K562 (cell line): ENCODE measurements around the gene MCFD2. TPM values are rescaled to one million over a fixed set of nuclear protein-coding genes. Genes with fewer than 3 reads are reported as not detected.

ENCODE experiments used
- CAMTA2 ChIP-seq: fragments of 250-450 bp; sonication (Bioruptor Pico); conservative IDR thresholded peaks from 2 replicates; pipeline ENCODE4 v1.5.1; 2022
- CEBPG ChIP-seq, 3 experiments: fragments of 200-800 bp in 1 of 3; sonication (Bioruptor generic) in 1 of 3; sonication (generic) in 1 of 3; formaldehyde crosslinking in 1 of 3; IDR thresholded peaks in 2 of 3; conservative IDR thresholded peaks in 1 of 3; 2 replicates each; pipeline versions ENCODE4 v1.6.1 to v1.8.0; 2016 to 2022; ENCODE audit warnings: missing compliant biosample characterization in 2 of 3, missing genetic modification characterization in 2 of 3, mild to moderate bottlenecking in 1 of 3, missing genetic modification reagents in 1 of 3
- ESRRB ChIP-seq: fragments of 250-450 bp; sonication (Bioruptor Pico); IDR thresholded peaks from 2 replicates; pipeline ENCODE4 v1.5.0; 2020; ENCODE audit warnings: mild to moderate bottlenecking, moderate library complexity, borderline replicate concordance
- EZH2 ChIP-seq: IDR thresholded peaks from 2 replicates; pipeline ENCODE4 v1.6.1; 2012; ENCODE audit warnings: low read depth, mild to moderate bottlenecking, inconsistent platforms, low read length, borderline replicate concordance
- HMGN3 ChIP-seq: IDR thresholded peaks from 2 replicates; pipeline ENCODE4 v1.6.1; 2011; ENCODE audit warnings: borderline replicate concordance, low read depth, mild to moderate bottlenecking, mixed read lengths, low read length; ENCODE audit not compliant: insufficient read length; ENCODE audit errors: extremely low read depth
- HSF4 ChIP-seq: fragments of 250-450 bp; sonication (Bioruptor Pico); IDR thresholded peaks from 2 replicates; pipeline ENCODE4 v2.1.2; 2022; ENCODE audit warnings: mild to moderate bottlenecking, moderate library complexity, borderline replicate concordance
- KDM2B ChIP-seq: fragments of 250-450 bp; sonication (Bioruptor Pico); IDR thresholded peaks from 2 replicates; pipeline ENCODE4 v1.8.0; 2021; ENCODE audit warnings: mild to moderate bottlenecking, moderate library complexity
- PHF8 ChIP-seq: fragments of 200-600 bp; sonication (generic); IDR thresholded peaks from 2 replicates; pipeline ENCODE4 v1.6.1; 2012; ENCODE audit warnings: mixed run types, mild to moderate bottlenecking, inconsistent platforms, low read length, moderate library complexity, borderline replicate concordance
- PRMT5 ChIP-seq: sonication (generic); formaldehyde crosslinking; IDR thresholded peaks from 2 replicates; pipeline ENCODE4 v1.5.0; 2020; ENCODE audit warnings: missing genetic modification reagents
- RBFOX2 ChIP-seq: fragments of 200-400 bp; formaldehyde crosslinking; IDR thresholded peaks from 2 replicates; pipeline ENCODE4 v1.6.1; 2017; ENCODE audit warnings: low read depth, mild to moderate bottlenecking, low read length, moderate library complexity
- RERE ChIP-seq: sonication (generic); formaldehyde crosslinking; IDR thresholded peaks from 2 replicates; pipeline ENCODE4 v1.8.0; 2023; ENCODE audit warnings: missing genetic modification reagents, mild to moderate bottlenecking, borderline replicate concordance
- RFX7 ChIP-seq: fragments of 250-450 bp; sonication (Bioruptor Pico); IDR thresholded peaks from 2 replicates; pipeline ENCODE4 v1.5.1; 2021; ENCODE audit warnings: mild to moderate bottlenecking
- U2AF1 ChIP-seq: fragments of 200-400 bp; formaldehyde crosslinking; optimal IDR thresholded peaks from 2 replicates; pipeline ENCODE3; 2017; ENCODE audit warnings: mild to moderate bottlenecking, low read depth, low read length, moderate library complexity
- XRCC3 ChIP-seq: fragments of 450-650 bp; IDR thresholded peaks from 2 replicates; pipeline ENCODE4 v1.6.1; 2017; ENCODE audit warnings: mild to moderate bottlenecking, moderate library complexity
- XRCC5 ChIP-seq: fragments of 200-400 bp; formaldehyde crosslinking; IDR thresholded peaks from 2 replicates; pipeline ENCODE4 v1.6.1; 2017; ENCODE audit warnings: low read depth, mild to moderate bottlenecking, low read length
- ZNF644 ChIP-seq: fragments of 200-800 bp; sonication (Bioruptor generic); IDR thresholded peaks from 2 replicates; pipeline ENCODE4 v1.6.1; 2016; ENCODE audit warnings: low read depth, missing genetic modification characterization, missing compliant biosample characterization
- polyA plus RNA-seq, 8 experiments: library from polyadenylated mRNA; depleted of rRNA in 4 of 8; stranded (reverse) in 5 of 8; unstranded in 3 of 8; fragments of >200 nt; fragmentation: Nextera tagmentation in 2 of 8; fragmentation: Illumina TruSeq in 1 of 8; extraction: Ambion mirVana in 2 of 8; extraction: Trizol in 1 of 8; gene quantifications; 2 replicates each; pipeline versions ENCODE4 v1.2.1 to v1.2.3, GENCODE V29; 2011 to 2014; ENCODE audit warnings: inconsistent platforms in 1 of 8, missing spikeins in 1 of 8
- total RNA-seq, 7 experiments: library from RNA; depleted of rRNA in 6 of 7; stranded (reverse); fragments of >200 nt in 6 of 7; fragmentation: Illumina TruSeq in 2 of 7; extraction: Trizol in 2 of 7; gene quantifications; 2 replicates each; pipeline versions ENCODE4 v1.2.1 to v1.2.3, GENCODE V29; 2011 to 2021; ENCODE audit warnings: low replicate concordance in 1 of 7
- TF ChIP-seq, protein P1 (sequence below): conservative IDR thresholded peaks from 2 replicates; pipeline ENCODE4 v1.6.1; 2011; ENCODE audit warnings: low read depth, mild to moderate bottlenecking, low read length; ENCODE audit not compliant: control insufficient read depth
- TF ChIP-seq, protein P2 (sequence below): sonication (generic); formaldehyde crosslinking; IDR thresholded peaks from 2 replicates; pipeline ENCODE4 v1.8.0; 2022; ENCODE audit warnings: mild to moderate bottlenecking, missing genetic modification reagents, borderline replicate concordance

The MCFD2 gene
- total and polyA plus RNA-seq, 9 of the 15 experiments (the other 6 are each of a cell fraction or from before 2014, with no cell fraction given), result 78.6 to 237 (median 123) TPM

GRCh38 chr2:46915281-46915810, at the start of gene MCFD2 (continued):
- peak; percentile 75; the same call in 1 of the 2 replicates for TF ChIP-seq PHF8
- TF ChIP-seq KDM2B (CRISPR knock-in tag), result no peak
- TF ChIP-seq HSF4, result no peak
- TF ChIP-seq ZNF644 (tag), result 0 out of 2 replicates have a peak, but pooled peaks have one; percentile 1
- peak; percentile 67 for TF ChIP-seq HMGN3
- peak; percentile 77 for TF ChIP-seq RBFOX2
- TF ChIP-seq CAMTA2 (CRISPR knock-in tag), result no peak
- no peak for TF ChIP-seq XRCC5
- TF ChIP-seq XRCC3, result no peak
- TF ChIP-seq CEBPG (CRISPR knock-in tag; IDR thresholded peaks at IDR 0.05), result no peak
- no peak for TF ChIP-seq CEBPG (tag; conservative IDR thresholded peaks at IDR 0.05 in 1 of 2, IDR thresholded peaks at IDR 0.05 in 1 of 2)
- TF ChIP-seq, protein P1, sequence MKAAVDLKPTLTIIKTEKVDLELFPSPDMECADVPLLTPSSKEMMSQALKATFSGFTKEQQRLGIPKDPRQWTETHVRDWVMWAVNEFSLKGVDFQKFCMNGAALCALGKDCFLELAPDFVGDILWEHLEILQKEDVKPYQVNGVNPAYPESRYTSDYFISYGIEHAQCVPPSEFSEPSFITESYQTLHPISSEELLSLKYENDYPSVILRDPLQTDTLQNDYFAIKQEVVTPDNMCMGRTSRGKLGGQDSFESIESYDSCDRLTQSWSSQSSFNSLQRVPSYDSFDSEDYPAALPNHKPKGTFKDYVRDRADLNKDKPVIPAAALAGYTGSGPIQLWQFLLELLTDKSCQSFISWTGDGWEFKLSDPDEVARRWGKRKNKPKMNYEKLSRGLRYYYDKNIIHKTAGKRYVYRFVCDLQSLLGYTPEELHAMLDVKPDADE, result 0 out of 2 replicates have a peak, but pooled peaks have one; percentile 16
- no peak for TF ChIP-seq ESRRB (CRISPR knock-in tag)
- TF ChIP-seq PRMT5, result no peak
- TF ChIP-seq U2AF1, result no peak
- no peak for TF ChIP-seq RERE (CRISPR knock-in tag)
- TF ChIP-seq, protein P2, sequence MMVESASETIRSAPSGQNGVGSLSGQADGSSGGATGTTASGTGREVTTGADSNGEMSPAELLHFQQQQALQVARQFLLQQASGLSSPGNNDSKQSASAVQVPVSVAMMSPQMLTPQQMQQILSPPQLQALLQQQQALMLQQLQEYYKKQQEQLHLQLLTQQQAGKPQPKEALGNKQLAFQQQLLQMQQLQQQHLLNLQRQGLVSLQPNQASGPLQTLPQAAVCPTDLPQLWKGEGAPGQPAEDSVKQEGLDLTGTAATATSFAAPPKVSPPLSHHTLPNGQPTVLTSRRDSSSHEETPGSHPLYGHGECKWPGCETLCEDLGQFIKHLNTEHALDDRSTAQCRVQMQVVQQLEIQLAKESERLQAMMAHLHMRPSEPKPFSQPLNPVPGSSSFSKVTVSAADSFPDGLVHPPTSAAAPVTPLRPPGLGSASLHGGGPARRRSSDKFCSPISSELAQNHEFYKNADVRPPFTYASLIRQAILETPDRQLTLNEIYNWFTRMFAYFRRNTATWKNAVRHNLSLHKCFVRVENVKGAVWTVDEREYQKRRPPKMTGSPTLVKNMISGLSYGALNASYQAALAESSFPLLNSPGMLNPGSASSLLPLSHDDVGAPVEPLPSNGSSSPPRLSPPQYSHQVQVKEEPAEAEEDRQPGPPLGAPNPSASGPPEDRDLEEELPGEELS (CRISPR knock-in tag), result no peak
- no peak for TF ChIP-seq RFX7
- TF ChIP-seq EZH2, result no peak
